Activated CD8-positive, alpha-beta memory T cell treated with anti-CD3 and anti-CD28 coated beads, Interleukin-2, amount 50 U/mL, for 24 hours (primary cell): ENCODE results near the gene NOC2L.
A peak's percentile ranks its signal among the peaks of the same experiment; 100 is the strongest.

Experiments used
- DNase-seq: peaks from one replicate; pipeline ENCODE4 v3.0.0-alpha.2; 2020; ENCODE audit errors: extremely low read depth

The NOC2L gene

DNA sequence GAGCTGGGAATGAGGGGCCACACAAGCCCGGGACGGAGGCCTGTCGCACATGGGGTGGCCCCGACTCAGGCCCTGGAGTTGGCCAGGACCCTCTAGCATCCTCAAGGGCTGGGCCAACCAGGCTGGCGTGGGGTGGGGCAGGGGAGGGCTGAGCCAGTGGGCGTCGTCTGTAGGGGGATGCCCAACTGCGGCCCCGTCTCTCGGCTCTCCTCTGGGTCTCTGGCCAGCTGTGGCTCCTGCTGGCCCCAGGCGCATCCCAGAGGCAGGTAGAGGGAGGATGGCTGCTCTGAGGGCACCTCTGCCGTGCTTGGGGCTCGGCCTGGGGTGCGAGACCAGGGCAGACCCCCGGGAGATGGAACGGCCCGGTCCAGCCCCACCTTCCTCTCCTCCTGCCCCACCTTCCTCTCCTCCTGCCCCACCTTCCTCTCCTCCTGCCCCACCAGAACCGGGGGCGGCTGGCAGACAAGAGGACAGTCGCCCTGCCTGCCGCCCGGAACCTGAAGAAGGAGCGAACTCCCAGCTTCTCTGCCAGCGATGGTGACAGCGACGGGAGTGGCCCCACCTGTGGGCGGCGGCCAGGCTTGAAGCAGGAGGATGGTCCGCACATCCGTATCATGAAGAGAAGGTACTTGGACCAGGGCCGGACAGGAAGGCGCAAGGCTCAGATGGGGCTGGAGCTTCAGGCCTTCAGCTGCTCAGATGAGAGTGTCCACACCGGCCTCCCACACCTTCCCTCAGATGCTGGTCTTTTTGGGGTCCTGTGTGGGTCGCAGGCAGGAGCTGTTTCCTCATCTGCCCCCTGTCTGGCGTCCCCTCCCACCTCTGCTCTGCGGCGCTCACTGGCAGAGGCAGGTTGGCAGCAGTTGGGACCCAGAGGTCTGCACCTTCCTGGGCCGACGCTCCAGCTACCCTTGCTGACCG is 29.1 kb downstream of the NOC2L start:
- DNase-seq, result no peak

DNA sequence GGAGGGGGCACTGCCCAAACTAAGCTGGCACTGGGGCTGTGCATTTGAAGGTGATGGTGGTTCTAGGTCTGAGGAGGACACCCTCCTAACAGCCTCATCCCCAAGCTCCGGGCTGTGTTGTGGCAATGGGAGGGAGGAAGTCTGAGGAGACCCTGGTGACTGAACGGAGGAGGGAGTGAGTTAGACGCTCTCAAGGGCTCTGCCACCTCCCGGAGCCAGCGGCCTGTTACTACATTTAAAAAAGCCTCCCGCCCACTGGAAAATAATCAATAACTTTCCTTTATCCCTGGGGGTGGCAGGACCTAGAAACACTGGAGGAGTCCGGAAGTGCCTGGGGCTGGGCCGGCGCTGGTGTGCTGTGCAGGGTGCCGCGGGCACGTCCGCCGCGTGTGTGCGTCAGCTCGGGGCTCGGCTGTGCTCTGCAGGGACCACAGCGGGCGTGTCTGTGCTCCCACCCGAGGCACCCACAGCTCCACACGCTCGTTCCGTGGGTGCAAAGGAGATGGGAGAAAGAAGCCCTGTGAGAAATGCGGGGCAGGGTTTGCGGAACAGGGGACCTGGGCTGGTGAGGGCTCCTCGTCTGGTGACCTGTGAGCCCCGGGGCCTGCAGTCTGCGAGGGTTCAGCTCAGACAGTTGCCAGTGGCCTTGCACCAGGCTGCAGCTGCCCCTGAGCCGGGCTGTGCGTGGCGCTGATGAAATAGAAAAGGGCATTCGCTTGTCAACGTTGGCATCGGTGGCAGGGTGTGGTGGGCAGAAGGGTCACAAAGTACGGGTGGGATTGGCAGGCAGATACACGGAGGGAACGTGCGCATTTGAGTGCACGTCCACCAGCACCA is 30.0 kb downstream of the NOC2L start:
- no peak for DNase-seq

DNA sequence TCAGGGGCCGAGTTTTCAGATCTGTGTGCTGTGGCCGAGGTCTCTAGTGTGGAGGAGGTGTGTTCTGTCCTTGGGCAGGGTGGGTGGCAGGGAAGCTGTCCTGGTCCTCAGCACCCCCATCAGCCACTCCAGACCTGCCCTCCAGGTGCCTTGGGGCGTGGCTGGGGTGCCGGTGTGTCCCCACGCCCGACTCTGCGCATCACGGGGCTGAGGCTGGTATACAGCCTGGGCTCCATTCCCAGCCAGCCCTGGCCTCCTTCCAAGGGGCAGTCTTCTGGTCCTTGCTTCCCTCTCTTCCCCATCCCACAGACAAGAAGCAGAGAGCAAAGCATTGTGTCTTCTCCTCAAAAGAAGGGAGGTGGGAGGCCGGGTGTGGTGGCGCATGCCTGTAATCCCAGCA is 31.3 kb downstream of the NOC2L start:
- DNase-seq, result no peak

DNA sequence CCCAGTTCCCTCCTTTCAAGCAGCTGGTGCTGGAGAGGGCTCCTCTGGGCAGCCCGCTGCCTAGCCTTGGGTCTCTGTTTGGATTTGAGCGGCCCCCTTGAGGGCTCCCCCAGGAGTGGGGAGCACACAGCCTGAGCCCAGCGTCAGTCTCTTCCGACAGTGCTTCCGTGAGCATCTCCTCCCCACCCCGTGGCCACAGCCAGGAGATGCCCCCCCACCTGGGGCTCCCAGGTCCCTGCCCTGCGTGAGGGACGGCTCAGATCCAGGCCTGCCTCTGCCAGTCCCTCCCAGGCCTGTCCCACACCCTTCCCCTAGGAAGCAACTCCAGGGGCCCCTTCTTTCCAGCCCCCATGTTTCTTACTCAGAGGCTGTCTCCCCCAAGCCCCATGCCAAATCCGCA is 31.8 kb downstream of the NOC2L start:
- DNase-seq, result no peak

DNA sequence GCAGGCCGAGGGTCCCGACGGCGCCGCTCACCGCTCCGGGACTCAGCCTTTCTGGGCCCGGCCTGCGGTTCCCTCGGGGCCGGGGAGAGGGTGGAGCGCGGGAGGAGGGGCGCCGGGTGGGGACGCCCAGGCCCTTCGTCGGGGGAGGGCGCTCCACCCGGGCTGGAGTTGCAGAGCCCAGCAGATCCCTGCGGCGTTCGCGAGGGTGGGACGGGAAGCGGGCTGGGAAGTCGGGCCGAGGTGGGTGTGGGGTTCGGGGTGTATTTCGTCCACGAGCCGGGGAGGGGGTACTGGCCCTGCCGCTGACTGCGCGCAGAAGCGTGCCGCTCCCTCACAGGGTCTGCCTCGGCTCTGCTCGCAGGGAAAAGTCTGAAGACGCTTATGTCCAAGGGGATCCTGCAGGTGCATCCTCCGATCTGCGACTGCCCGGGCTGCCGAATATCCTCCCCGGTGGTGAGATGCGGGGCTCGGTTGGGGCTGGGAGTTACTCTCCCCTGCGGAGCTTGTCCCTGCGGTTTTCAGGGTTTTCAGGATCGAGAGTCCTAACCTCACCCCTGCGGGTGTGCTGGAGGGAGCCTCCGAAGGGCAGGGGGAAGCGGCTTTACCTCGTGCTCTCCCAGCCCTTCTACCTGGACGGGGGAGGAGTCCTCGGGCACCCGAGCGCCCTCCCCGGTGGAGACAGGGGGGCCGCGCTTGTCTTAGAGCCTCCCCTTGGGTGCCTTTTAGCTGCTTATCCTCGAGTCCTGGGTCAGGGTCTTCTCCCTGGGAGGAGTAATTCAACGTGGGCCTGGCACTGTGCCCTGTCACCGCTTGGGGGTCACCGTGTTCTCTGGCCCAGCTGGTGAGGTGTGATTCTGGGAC is 33.3 kb downstream of the NOC2L start:
- DNase-seq, result no peak

DNA sequence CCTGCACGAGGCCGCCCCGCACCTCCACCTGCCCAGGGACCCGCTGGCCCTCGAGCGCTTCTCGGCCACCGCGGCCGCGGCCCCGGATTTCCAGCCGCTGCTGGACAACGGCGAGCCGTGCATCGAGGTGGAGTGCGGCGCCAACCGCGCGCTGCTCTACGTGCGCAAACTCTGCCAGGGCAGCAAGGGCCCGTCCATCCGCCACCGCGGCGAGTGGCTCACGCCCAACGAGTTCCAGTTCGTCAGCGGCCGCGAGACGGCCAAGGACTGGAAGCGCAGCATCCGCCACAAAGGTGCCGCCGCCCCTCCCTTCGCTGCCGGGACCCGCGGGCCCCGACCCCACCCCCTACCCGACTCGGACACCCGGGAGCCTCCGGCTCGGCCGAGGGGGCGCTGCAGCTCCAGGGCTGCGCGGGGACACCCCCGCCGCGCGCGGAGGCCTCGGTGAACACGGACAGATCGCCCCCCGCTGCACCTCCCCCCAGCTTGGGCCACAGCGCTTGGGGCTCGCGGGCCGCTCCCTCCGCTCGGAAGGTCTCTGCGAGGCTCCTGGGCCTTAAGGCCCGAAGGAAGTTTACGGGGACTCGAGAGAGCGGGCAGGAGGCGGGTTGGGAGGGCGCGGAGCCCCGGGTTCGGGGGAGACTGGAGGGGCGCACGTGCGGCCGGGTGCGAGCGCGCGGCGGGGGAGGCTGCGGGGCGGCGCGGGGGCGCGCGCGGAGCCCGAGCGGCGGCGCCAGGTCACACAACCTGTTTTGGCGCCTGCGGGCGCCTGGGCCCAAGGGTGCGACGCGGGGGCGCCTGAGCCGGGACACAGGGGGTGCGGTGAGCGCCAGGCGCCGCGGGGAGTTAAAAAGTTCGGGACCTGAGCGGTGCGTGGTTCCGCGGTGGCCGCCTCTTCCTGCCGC is 34.1 kb downstream of the NOC2L start:
- no peak for DNase-seq

DNA sequence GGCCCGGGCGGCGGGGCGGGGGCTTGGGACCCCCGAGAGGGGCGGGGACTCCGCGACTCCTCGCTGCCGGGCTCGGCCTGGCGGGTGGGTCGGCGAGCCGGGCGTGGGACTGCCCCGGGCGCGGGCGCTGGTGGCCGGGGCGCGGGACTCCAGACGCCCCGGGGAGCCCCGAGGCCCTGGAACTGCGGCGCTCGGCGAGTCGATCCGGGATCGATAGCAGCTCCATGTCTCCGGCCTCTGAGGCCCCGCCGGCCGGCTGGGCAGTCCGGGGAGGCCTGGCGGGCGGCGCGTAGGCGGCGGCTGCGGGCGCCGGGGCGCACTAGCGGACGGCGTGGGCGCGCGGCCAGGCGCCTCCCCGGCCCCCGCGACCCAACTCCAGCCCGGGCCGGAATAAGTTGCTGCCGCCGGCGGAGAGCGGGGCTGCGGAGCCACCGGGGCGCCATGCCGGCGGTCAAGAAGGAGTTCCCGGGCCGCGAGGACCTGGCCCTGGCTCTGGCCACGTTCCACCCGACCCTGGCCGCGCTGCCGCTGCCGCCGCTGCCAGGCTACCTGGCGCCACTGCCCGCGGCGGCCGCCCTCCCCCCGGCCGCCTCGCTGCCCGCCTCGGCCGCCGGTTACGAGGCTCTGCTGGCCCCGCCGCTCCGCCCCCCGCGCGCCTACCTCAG is 34.9 kb downstream of the NOC2L start:
- no peak for DNase-seq

DNA sequence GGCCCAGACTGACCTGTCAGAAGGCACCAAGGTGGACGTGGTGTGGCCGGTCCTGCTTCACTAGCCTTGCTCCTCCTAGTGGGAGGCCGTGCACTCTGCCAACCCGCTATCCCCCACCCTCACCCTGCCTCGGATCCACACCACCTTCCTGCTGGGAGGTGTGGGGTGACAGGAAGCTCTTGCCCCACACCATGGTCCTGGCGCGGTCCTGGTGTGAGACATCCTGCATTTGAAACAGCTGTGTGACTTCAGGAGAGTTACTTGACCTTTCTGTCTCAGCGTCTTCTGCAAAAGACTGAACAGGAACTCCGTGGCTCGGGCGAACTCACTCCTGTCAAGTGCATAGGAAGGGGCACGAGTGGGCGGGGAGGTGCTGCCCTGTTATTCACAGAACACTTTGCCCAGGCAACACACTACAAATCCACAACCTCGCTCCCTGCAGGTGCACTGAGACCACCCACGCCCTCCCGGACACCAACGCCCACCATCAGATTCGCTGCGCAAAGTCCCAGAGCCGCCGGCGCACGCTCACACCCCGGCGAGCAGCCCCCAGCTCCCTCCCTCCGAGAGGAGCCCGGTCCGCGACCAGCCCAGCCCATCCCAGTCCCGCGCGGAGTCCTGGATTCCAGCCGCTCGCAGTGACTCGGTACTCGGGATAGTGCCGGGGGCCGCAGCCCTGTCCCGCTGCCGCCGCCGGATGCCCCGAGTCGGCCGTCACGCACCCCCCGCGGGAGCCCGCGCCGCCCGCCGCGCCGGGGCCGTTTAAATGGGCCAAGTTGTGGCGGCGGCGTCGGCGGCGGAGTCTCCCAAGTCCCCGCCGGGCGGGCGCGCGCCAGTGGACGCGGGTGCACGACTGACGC is 35.7 kb downstream of the NOC2L start, which contains the start of gene SAMD11:
SAMD11 (plus strand) TSS at position 793 of the 860 bp plus-strand sequence. CDS start 509 bp downstream, outside the sequence.
- DNase-seq, result peak; percentile 13

DNA sequence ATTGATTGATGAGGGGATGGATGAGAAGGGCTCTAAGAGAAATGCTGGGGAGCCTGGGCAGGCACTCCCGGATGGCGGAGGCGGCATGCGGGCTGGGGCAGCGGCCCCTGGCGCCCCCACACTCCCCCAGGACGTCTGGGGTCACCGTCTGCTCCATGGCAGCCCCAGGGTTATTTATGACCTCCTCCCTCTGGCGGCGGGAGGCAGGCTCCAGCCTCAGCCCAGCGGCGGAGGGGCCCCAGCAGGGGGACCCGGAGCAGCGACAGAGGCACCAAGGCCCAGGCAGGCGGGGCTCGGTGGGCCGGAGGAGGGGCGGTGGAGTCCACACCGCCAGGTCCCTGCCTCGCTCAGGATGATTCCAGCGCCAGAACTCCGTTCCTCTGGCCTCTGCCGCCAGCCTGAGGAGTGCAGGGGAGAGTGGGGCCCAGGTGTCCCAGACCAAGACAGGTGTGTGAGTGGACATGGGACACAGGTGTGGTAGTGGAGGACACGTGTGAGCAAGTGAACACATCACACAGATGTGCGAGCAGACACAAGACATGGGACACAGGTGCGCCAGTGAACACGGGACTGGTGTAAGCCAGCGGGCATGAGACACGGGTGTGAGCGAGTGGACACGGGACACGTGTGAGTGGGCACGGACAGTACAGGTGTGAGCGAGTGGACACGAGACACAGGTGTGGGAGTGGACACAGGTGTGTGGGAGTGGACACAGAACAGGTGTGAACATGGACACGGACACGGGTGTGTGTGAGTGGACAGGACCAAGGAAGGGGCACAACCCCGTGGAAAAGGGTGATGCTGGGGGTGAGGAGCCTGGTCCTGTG is 37.8 kb downstream of the NOC2L start:
- DNase-seq, result no peak

DNA sequence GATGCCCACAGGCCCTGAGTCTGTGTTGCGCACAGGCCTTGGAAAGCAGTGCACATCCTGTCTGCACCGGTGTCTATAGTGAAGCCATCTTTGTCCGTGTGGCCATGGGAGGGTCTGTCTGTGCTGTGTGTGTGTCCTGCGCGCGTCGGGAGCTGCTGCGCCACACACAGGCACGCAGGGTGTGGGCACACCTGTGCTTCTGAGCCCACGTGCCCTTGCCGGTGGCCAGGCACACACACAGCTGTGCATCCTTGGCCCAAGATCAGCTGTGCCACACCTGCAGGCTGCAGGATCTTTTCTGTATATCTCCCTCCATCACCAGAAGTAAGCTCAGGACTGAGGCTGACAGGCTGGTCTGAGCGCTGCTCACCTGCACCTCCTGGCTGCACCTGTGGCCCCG is 38.5 kb downstream of the NOC2L start:
- no peak for DNase-seq

DNA sequence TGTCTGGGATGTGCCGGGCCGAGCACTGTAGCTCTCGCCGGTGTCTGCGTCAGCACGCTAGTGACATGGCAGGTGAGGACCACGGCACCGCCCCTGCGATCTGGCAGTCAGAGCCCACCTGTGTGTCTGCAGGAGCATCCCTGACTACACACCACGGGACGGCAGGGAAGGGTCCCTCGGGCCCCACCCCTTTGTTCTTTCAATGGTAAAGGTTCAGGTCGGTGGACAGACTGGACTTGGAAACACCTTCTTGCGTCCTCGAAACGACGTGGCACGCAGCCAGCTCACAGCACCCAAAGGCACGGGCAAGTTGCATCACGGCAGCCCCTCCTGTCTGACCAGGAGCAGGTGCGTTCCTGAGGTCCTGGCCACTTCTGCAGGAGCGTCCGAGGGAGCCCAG is 39.0 kb downstream of the NOC2L start:
- no peak for DNase-seq

DNA sequence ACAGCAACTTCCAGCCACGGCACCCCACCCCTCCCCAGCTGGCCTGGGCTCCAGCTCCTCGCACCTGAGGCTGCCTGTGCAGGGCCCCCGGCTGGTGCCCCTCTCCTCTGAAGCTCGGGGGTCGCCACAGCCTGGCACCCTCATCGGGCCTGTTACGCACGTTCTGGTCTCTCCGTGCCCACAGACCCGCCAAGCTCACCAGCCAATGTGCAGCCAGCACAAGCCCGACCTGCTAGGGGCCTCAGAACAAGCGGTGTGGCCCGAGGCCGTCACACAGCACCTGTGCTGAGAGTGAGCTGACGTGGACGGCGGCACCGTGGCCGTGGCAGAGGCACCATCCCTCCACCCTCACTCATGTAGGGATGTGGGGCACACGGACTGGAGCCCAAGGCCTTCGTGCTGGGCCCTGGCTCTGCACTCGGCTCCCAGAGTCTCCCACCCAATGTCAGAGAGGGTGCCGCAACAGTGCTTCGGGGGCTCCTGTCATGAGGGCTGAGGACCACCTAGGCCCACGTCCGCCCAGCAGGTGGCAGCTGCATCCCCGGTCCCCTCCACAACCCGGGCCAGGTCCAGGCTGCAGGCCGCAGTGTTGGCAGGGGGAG is 39.7 kb downstream of the NOC2L start:
- DNase-seq, result no peak

DNA sequence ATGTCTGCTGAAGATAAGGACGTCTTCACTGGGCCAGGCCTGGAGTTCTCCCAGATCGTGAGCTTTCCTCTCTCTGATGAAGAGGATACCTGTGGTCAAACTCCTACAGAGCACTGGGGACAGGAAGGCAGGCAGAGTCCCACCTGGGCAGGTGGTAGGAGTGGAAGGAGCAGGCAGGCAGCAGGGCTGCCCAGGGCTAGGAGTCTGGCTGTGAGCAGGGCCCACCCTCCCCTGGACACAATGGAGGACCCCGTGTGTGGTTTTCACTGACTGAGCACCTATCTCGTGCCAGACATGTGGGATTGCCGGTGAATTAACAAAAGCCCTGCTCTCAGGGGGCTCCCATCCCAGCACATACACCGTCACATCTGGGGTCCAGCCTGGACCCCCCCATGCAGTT is 40.2 kb downstream of the NOC2L start:
- no peak for DNase-seq

DNA sequence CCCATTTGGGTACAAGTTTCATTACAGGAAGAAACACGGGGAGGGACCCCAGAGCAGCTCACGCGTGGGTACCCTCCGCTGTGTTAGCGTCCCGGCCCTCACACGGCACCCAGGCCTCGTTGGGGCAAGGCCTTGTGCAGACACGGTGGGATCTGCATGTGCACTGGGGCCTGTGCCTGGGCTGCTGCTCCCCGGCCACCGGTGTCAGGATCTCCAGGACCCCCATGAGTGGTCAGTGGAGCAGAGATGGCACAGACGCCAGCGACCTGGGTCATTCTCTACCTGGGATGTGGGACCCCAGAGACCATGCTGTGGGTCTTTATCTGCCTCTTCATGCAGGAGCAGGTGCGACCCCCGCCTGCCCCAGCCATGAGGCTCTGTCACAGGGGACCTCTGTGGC is 40.7 kb downstream of the NOC2L start:
- no peak for DNase-seq

DNA sequence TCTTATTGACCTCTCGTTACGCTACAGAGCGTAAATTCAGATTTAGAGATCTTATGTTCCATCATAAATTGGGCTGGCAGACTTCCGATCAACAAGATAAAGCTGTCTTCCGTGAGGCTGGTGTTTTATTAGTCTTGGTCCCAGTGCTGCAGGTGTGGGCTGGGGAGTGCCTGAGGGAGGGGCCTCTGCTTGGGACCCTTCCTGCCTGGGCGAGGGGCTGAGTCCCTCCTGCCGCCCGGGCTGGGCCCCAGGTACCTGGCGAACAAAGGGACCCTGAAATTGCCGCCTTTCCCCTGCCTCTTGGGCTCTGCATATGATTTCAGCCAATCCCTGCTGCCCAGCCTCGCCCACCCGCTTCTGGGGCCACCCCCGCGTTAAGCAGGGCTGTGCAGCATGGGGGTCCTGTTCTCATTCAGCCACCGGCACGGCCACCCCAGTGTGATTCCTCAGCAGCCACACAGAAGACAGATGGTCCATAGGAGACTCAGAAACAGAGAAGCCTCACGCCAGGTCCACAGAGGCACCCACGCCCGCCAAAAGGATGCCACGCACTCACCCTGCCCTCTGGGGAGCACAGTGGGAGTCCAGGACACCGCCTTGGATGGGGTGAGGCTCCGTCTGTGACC is 41.5 kb downstream of the NOC2L start:
- DNase-seq, result no peak

DNA sequence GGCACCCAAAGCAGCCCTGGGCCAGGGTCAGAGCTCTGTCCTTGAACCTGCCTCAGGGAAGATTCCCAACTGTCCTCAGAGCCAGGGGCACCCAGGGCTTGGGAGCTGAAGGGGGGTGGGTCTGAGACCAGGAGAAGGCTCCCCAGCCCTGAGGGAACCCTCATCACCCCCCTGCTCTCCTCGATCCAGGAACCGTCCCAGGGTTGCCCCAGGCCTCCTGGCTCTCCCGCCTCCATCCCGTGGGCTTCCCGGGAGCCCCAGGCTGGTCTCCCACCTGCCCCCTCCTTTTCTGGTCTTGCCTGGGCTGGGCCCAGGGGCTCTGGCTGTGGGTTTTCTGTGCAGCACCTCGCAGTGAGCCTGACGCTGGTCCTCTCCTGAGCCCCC is 42.0 kb downstream of the NOC2L start:
- no peak for DNase-seq
